Mesenchymal stem cell (in vitro differentiated cells and primary cell): ENCODE data around the gene EPSTI1.

Experiments used
- DNase-seq: peaks from one replicate; pipeline ENCODE4 v3.0.0-alpha.2; 2013
- H2AFZ ChIP-seq: one replicate; pipeline ENCODE4 v1.6.1; 2013; ENCODE audit warnings: low read depth, mild to moderate bottlenecking, control low read depth, inconsistent platforms, low read length, moderate library complexity
- H2AK5ac ChIP-seq: 2 replicates; pipeline ENCODE4 v1.6.1; 2013; ENCODE audit warnings: low read length, moderate library complexity, mild to moderate bottlenecking, inconsistent platforms; ENCODE audit not compliant: severe bottlenecking
- H2BK120ac ChIP-seq: one replicate; pipeline ENCODE4 v1.6.1; 2013; ENCODE audit warnings: low read depth, mild to moderate bottlenecking, inconsistent platforms, low read length, moderate library complexity
- H2BK12ac ChIP-seq, 2 experiments: one replicate each; pipeline ENCODE4 v1.6.1; 2013; ENCODE audit warnings: inconsistent platforms in 2 of 2, low read length in 2 of 2, mild to moderate bottlenecking in 2 of 2, moderate library complexity in 2 of 2, control low read depth in 1 of 2
- H2BK15ac ChIP-seq: one replicate; pipeline ENCODE4 v1.6.1; 2013; ENCODE audit warnings: mild to moderate bottlenecking, low read depth, inconsistent platforms; ENCODE audit not compliant: poor library complexity, severe bottlenecking
- H2BK5ac ChIP-seq: 2 replicates; pipeline ENCODE4 v1.6.1; 2013; ENCODE audit warnings: low read depth, mild to moderate bottlenecking, low read length, control low read depth, inconsistent platforms; ENCODE audit not compliant: poor library complexity, severe bottlenecking
- H3K14ac ChIP-seq, 2 experiments: one replicate each; pipeline ENCODE4 v1.6.1; 2013; ENCODE audit warnings: inconsistent platforms in 2 of 2, low read length in 2 of 2, control low read depth in 1 of 2, mild to moderate bottlenecking in 1 of 2, moderate library complexity in 1 of 2
- H3K18ac ChIP-seq, 2 experiments: one replicate each; pipeline ENCODE4 v1.6.1; 2013; ENCODE audit warnings: inconsistent platforms in 2 of 2, low read length in 2 of 2, control low read depth in 1 of 2, low read depth in 1 of 2, mild to moderate bottlenecking in 1 of 2
- H3K23ac ChIP-seq, 2 experiments: one replicate each; pipeline ENCODE4 v1.6.1; 2013; ENCODE audit warnings: inconsistent platforms in 2 of 2, low read length in 2 of 2, mild to moderate bottlenecking in 2 of 2, moderate library complexity in 2 of 2, control low read depth in 1 of 2
- H3K27ac ChIP-seq: 2 replicates; pipeline ENCODE4 v1.5.1; 2013; ENCODE audit warnings: mild to moderate bottlenecking, moderate library complexity, low read length, control low read depth, inconsistent platforms; ENCODE audit not compliant: poor library complexity, severe bottlenecking
- H3K27me3 ChIP-seq, 2 experiments: 2 replicates each; pipeline versions ENCODE4 v1.6.1 to v1.7.0; 2013; ENCODE audit warnings: low read length in 2 of 2, mild to moderate bottlenecking in 2 of 2, moderate library complexity in 2 of 2, control low read depth in 1 of 2, inconsistent platforms in 1 of 2; ENCODE audit not compliant: control insufficient read depth in 1 of 2, insufficient read depth in 1 of 2
- H3K36me3 ChIP-seq, 2 experiments: 2 replicates each; pipeline versions ENCODE4 v1.6.1 to v1.7.0; 2013; ENCODE audit warnings: low read length in 2 of 2, control low read depth in 1 of 2, inconsistent platforms in 1 of 2, low read depth in 1 of 2, mild to moderate bottlenecking in 1 of 2; ENCODE audit not compliant: insufficient read depth in 2 of 2, control insufficient read depth in 1 of 2
- H3K4ac ChIP-seq, 2 experiments: one replicate each; pipeline ENCODE4 v1.6.1; 2013; ENCODE audit warnings: inconsistent platforms in 2 of 2, low read length in 2 of 2, mild to moderate bottlenecking in 2 of 2, moderate library complexity in 2 of 2, control low read depth in 1 of 2, low read depth in 1 of 2
- H3K4me1 ChIP-seq: 2 replicates; pipeline ENCODE4 v1.6.1; 2013; ENCODE audit warnings: low read depth, low read length, control low read depth; ENCODE audit not compliant: control insufficient read depth, insufficient read depth
- H3K4me2 ChIP-seq: 2 replicates; pipeline ENCODE4 v1.6.1; 2013; ENCODE audit warnings: low read length, mild to moderate bottlenecking, inconsistent platforms; ENCODE audit not compliant: poor library complexity, severe bottlenecking
- H3K4me3 ChIP-seq, 2 experiments: 2 replicates each; pipeline versions ENCODE4 v1.5.1 to v1.7.0; 2013; ENCODE audit warnings: low read length in 2 of 2, mild to moderate bottlenecking in 2 of 2, control low read depth in 1 of 2, low read depth in 1 of 2; ENCODE audit not compliant: insufficient read depth in 1 of 2
- H3K79me1 ChIP-seq: replicated peaks from 2 replicates; pipeline ENCODE4 v1.6.1; 2013; ENCODE audit warnings: mild to moderate bottlenecking, control low read depth, low read length, inconsistent platforms; ENCODE audit not compliant: poor library complexity, severe bottlenecking
- H3K9ac ChIP-seq: 2 replicates; pipeline ENCODE4 v1.7.0; 2013; ENCODE audit warnings: mild to moderate bottlenecking, low read length, moderate library complexity
- H3K9me3 ChIP-seq: 2 replicates; pipeline ENCODE4 v1.7.0; 2013; ENCODE audit warnings: mild to moderate bottlenecking, low read length; ENCODE audit not compliant: control insufficient read depth
- H4K8ac ChIP-seq: one replicate; pipeline ENCODE4 v1.6.1; 2013; ENCODE audit warnings: inconsistent platforms, mild to moderate bottlenecking, low read length, moderate library complexity
- H4K91ac ChIP-seq: one replicate; pipeline ENCODE4 v1.6.1; 2013; ENCODE audit warnings: mild to moderate bottlenecking, low read length, inconsistent platforms
- WGBS: methylation state at CpG from one replicate; pipeline ENCODE4 v1.1.7; 2013; ENCODE audit warnings: mixed read lengths; 5-methylcytosine and 5-hydroxymethylcytosine counted together

The EPSTI1 gene

GRCh38 chr13:43003729-43004128 lies 11.7 kb upstream of the EPSTI1 start:
- DNase-seq = no peak
- Histone ChIP-seq H2BK5ac (no peak overlapping the region), H2AFZ (no peak overlapping the region), H3K9ac (no peak overlapping the region), H2BK15ac (no peak overlapping the region), H3K27ac (no peak overlapping the region), H3K79me1 (no peaks in the 10 kb centered on the region), H2AK5ac (peak overlapping the region; percentile 61), H3K4me3 (no peak overlapping the region), H2BK120ac (no peak overlapping the region), H3K23ac (no peak overlapping the region), H3K9me3 (no peaks in the 10 kb centered on the region), H3K27me3 (no peaks in the 10 kb centered on the region), H3K4me2 (no peak overlapping the region), H3K14ac (no peak overlapping the region), H2BK12ac (no peak overlapping the region), H3K4me1 (peaks cover 3% of the 10 kb centered on the region), H4K8ac (no peak overlapping the region), H4K91ac (no peak overlapping the region), H3K36me3 (no peaks in the 10 kb centered on the region), H3K4ac (no peak overlapping the region), H3K18ac (no peak overlapping the region)
- WGBS = 95% methylated on average over 2 of the region's 6 CpGs

DNA sequence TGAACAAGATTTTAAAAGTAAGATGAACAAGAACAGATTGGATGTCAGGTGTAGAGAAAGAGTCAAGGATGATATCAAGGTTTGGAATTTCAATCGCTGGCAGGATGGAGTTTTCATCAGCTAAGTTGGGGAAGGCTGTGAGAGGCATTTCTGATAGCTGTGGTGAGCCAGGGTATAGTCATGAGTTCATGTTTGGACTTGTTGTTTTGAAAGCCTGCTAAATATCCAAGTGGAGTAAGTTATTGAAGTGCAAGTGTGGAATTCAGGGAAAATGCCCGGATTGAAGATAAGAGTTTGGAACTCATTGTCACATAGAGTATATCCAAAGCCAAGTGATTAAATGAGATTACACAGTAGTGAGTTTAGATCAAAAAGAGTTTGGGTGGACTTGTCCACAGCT lies 11.0 kb upstream of the EPSTI1 start:
- Histone ChIP-seq H3K4me2 (no peak overlapping the region), H3K4me1 (peaks cover 3% of the 10 kb centered on the region), H2AK5ac (no peak overlapping the region), H3K27me3 (no peaks in the 10 kb centered on the region), H2AFZ (no peak overlapping the region), H3K9ac (peak overlapping the region; percentile 19), H3K36me3 (no peaks in the 10 kb centered on the region), H3K14ac (no peak overlapping the region), H3K9me3 (no peaks in the 10 kb centered on the region), H2BK5ac (no peak overlapping the region), H2BK12ac (no peak overlapping the region), H2BK120ac (no peak overlapping the region), H2BK15ac (no peak overlapping the region), H3K27ac (no peak overlapping the region), H4K8ac (no peak overlapping the region), H3K23ac (no peak overlapping the region), H3K18ac (no peak overlapping the region), H3K4ac (no peak overlapping the region), H4K91ac (no peak overlapping the region), H3K79me1 (no peaks in the 10 kb centered on the region), H3K4me3 (no peak overlapping the region)
- 96% methylated on average over 1 of the region's 2 CpGs for WGBS
- DNase-seq = no peak

GRCh38 chr13:43002021-43002420 lies 10.0 kb upstream of the EPSTI1 start:
- Histone ChIP-seq H2BK120ac (no peak overlapping the region), H3K18ac (no peak overlapping the region), H3K4me2 (no peak overlapping the region), H2AFZ (no peak overlapping the region), H2BK15ac (no peak overlapping the region), H4K8ac (no peak overlapping the region), H3K36me3 (no peaks in the 10 kb centered on the region), H2BK5ac (no peak overlapping the region), H2AK5ac (no peak overlapping the region), H3K27me3 (no peaks in the 10 kb centered on the region), H3K14ac (no peak overlapping the region), H3K4me1 (no peaks in the 10 kb centered on the region), H3K27ac (no peak overlapping the region), H4K91ac (no peak overlapping the region), H3K79me1 (no peaks in the 10 kb centered on the region), H3K23ac (no peak overlapping the region), H3K4ac (no peak overlapping the region), H3K9me3 (no peaks in the 10 kb centered on the region), H2BK12ac (no peak overlapping the region), H3K9ac (no peak overlapping the region), H3K4me3 (no peak overlapping the region)
- DNase-seq = no peak
- 84% methylated on average over 1 of the region's 2 CpGs for WGBS

GRCh38 chr13:43000676-43001075 lies 8.6 kb upstream of the EPSTI1 start:
- no peak overlapping the region for H3K27ac ChIP-seq
- H3K18ac ChIP-seq = no peak overlapping the region
- H3K4me2 ChIP-seq = no peak overlapping the region
- H3K4me3 ChIP-seq = no peak overlapping the region
- H3K79me1 ChIP-seq = no peaks in the 10 kb centered on the region
- H3K27me3 ChIP-seq = no peaks in the 10 kb centered on the region
- no peak overlapping the region for H2AFZ ChIP-seq
- H4K91ac ChIP-seq = no peak overlapping the region
- H4K8ac ChIP-seq = no peak overlapping the region
- H3K36me3 ChIP-seq = no peaks in the 10 kb centered on the region
- no peak for DNase-seq
- no peak overlapping the region for H2BK15ac ChIP-seq
- H3K23ac ChIP-seq = no peak overlapping the region
- H3K9me3 ChIP-seq = no peaks in the 10 kb centered on the region
- no peak overlapping the region for H3K4ac ChIP-seq
- no peak overlapping the region for H3K9ac ChIP-seq
- H2AK5ac ChIP-seq = no peak overlapping the region
- no peaks in the 10 kb centered on the region for H3K4me1 ChIP-seq
- H2BK5ac ChIP-seq = no peak overlapping the region
- 100% methylated on average over 1 of the region's 4 CpGs for WGBS
- H3K14ac ChIP-seq = no peak overlapping the region
- H2BK120ac ChIP-seq = no peak overlapping the region
- no peak overlapping the region for H2BK12ac ChIP-seq
